Epithelial cell of proximal tubule (primary cell): Measurements from ENCODE around the gene PSMB5. TPM values are rescaled to one million over a fixed set of nuclear protein-coding genes. Genes with fewer than 3 reads are reported as not detected.

Experiments used
- DNase-seq: peaks from one replicate; pipeline ENCODE4 v3.0.0-alpha.2; 2011; ENCODE audit warnings: low read depth
- H3K4me3 ChIP-seq: 2 replicates; pipeline ENCODE4 v1.5.1; 2011; ENCODE audit warnings: low read depth, mild to moderate bottlenecking, low read length
- CTCF ChIP-seq: conservative IDR thresholded peaks from 2 replicates; pipeline ENCODE4 v1.5.1; 2012; ENCODE audit warnings: low read depth, mild to moderate bottlenecking, low read length
- total RNA-seq: library from RNA; depleted of rRNA; stranded (reverse); fragments of >200 nt; gene quantifications from 2 replicates; pipeline ENCODE4 v1.2.3, GENCODE V29; 2015

The PSMB5 gene
- total RNA-seq, 1 donor from 2014 or later: 388 TPM

GRCh38 chr14:22995889-22996625 lies 38.6 kb downstream of the PSMB5 start:
- no peak overlapping the region for H3K4me3 ChIP-seq
- DNase-seq: no peak
- no peak for TF ChIP-seq CTCF

GRCh38 chr14:22994762-22995275 lies 39.9 kb downstream of the PSMB5 start:
- no peak overlapping the region for H3K4me3 ChIP-seq
- TF ChIP-seq CTCF: peak; percentile 66
- no peak for DNase-seq

GRCh38 chr14:22993517-22993916 lies 41.2 kb downstream of the PSMB5 start:
- H3K4me3 ChIP-seq: no peak overlapping the region
- no peak for TF ChIP-seq CTCF
- no peak for DNase-seq

- no peak for DNase-seq
- no peak for TF ChIP-seq CTCF
- no peak overlapping the region for H3K4me3 ChIP-seq
These were observed 42.8 kb downstream of the PSMB5 start for GRCh38 chr14:22991852-22992251.

GRCh38 chr14:22987291-22987690 lies 47.4 kb downstream of the PSMB5 start:
- no peak for TF ChIP-seq CTCF
- DNase-seq: no peak
- H3K4me3 ChIP-seq: no peak overlapping the region

GRCh38 chr14:22986508-22987054 lies 48.1 kb downstream of the PSMB5 start:
- TF ChIP-seq CTCF: peak; percentile 94
- no peak for DNase-seq

More at GRCh38 chr14:22986508-22987054, 48.1 kb downstream of the PSMB5 start:
- no peak overlapping the region for H3K4me3 ChIP-seq
